ENCODE results near the gene SPDEF. TPM values are rescaled to one million over a fixed set of nuclear protein-coding genes. Genes with fewer than 3 reads are reported as not detected.
A peak's percentile ranks its signal among the peaks of the same experiment; 100 is the strongest.

The SPDEF gene
- polyA plus RNA-seq, 1 experiment, result 0.04 TPM

- ChIA-PET CTCF (no interaction called here), POLR2A (interaction anchor here (0.6 kb wide), 1 partner anchor 57 kb away, joined by 5 read pairs; no protein-coding TSS in a partner anchor)
- no peak overlapping the region for H3K27ac ChIP-seq (ENCODE audit: low read depth, low read length)
- TF ChIP-seq CTCF (IDR thresholded peaks at IDR 0.05; ENCODE audit: low read depth, low read length), result no peak
- DNase-seq (ENCODE audit: low read depth, low spot score), result no peak
- H3K4me3 ChIP-seq (ENCODE audit: low read depth, low read length), result no peak overlapping the region
- H3K9me3 ChIP-seq (ENCODE audit: control insufficient read depth, insufficient read depth, low read length), result no peaks in the 10 kb centered on the region; the same call in 1 of the 2 replicates
- H3K27me3 ChIP-seq (ENCODE audit: control insufficient read depth, insufficient read depth, low read length), result peaks cover 11% of the 10 kb centered on the region
Measured at GRCh38 chr6:34535199-34535598, 20.9 kb downstream of the SPDEF start.

- Histone ChIP-seq H3K4me3 (ENCODE audit: low read depth, low read length) (no peak overlapping the region), H3K9me3 (ENCODE audit: control insufficient read depth, insufficient read depth, low read length) (no peaks in the 10 kb centered on the region; the same call in 1 of the 2 replicates), H3K27ac (ENCODE audit: low read depth, low read length) (no peak overlapping the region), H3K27me3 (ENCODE audit: control insufficient read depth, insufficient read depth, low read length) (peaks cover 12% of the 10 kb centered on the region)
- ChIA-PET POLR2A (interaction anchor here (0.5 to 0.6 kb wide), 2 partner anchors 37 to 56 kb away, joined by 5 read pairs; no protein-coding TSS in a partner anchor), CTCF (no interaction called here)
- DNase-seq (ENCODE audit: low read depth, low spot score), result no peak
- TF ChIP-seq CTCF (IDR thresholded peaks at IDR 0.05; ENCODE audit: low read depth, low read length), result no peak
Measured at GRCh38 chr6:34534656-34535055, 21.5 kb downstream of the SPDEF start.

- no peak overlapping the region for H3K4me3 ChIP-seq (ENCODE audit: low read depth, low read length)
- no peaks in the 10 kb centered on the region; the same call in 1 of the 2 replicates for H3K9me3 ChIP-seq (ENCODE audit: control insufficient read depth, insufficient read depth, low read length)
- no peak for TF ChIP-seq CTCF (IDR thresholded peaks at IDR 0.05; ENCODE audit: low read depth, low read length)
- DNase-seq (ENCODE audit: low read depth, low spot score), result no peak
- H3K27me3 ChIP-seq (ENCODE audit: control insufficient read depth, insufficient read depth, low read length), result peaks cover 12% of the 10 kb centered on the region
- ChIA-PET CTCF (no interaction called here), POLR2A (interaction anchor here (0.5 kb wide), 1 partner anchor 37 kb away, joined by 5 read pairs; no protein-coding TSS in a partner anchor)
- no peak overlapping the region for H3K27ac ChIP-seq (ENCODE audit: low read depth, low read length)
Measured at GRCh38 chr6:34534146-34534545, 22.0 kb downstream of the SPDEF start.

GRCh38 chr6:34532230-34532629 is 23.9 kb downstream of the SPDEF start:
- CTCF ChIA-PET, result no interaction called here
- DNase-seq (ENCODE audit: low read depth, low spot score), result no peak
- Histone ChIP-seq H3K27me3 (ENCODE audit: control insufficient read depth, insufficient read depth, low read length) (peaks cover 12% of the 10 kb centered on the region), H3K4me3 (ENCODE audit: low read depth, low read length) (peak overlapping the region; percentile 45), H3K27ac (ENCODE audit: low read depth, low read length) (no peak overlapping the region), H3K9me3 (ENCODE audit: control insufficient read depth, insufficient read depth, low read length) (no peaks in the 10 kb centered on the region; the same call in 1 of the 2 replicates)
- no peak for TF ChIP-seq CTCF (IDR thresholded peaks at IDR 0.05; ENCODE audit: low read depth, low read length)
- POLR2A ChIA-PET, result interaction anchor here (0.6 to 1.4 kb wide), 2 partner anchors 106 to 163 kb away, joined by 4 to 5 read pairs; partner anchors contain the start of gene RPS10

GRCh38 chr6:34531580-34532201 is 24.4 kb downstream of the SPDEF start:
- H3K9me3 ChIP-seq (ENCODE audit: control insufficient read depth, insufficient read depth, low read length), result no peaks in the 10 kb centered on the region; the same call in 1 of the 2 replicates
- peaks cover 12% of the 10 kb centered on the region for H3K27me3 ChIP-seq (ENCODE audit: control insufficient read depth, insufficient read depth, low read length)
- DNase-seq (ENCODE audit: low read depth, low spot score), result peak; percentile 64
- H3K27ac ChIP-seq (ENCODE audit: low read depth, low read length), result no peak overlapping the region
- TF ChIP-seq CTCF (IDR thresholded peaks at IDR 0.05; ENCODE audit: low read depth, low read length), result no peak
- peak overlapping the region; percentile 45 for H3K4me3 ChIP-seq (ENCODE audit: low read depth, low read length)
- ChIA-PET POLR2A (interaction anchor here (0.6 to 1.4 kb wide), 2 partner anchors 106 to 164 kb away, joined by 4 to 5 read pairs; partner anchors contain the start of gene RPS10), CTCF (interaction anchor here (0.8 kb wide), 1 partner anchor 78 kb away, joined by 3 read pairs; no protein-coding TSS in a partner anchor)

Data from AG04450 (cell line).